ENCODE measurements around the gene NPM3. TPM values are rescaled to one million over a fixed set of nuclear protein-coding genes. Genes with fewer than 3 reads are reported as not detected.

NPM3 gene
- total RNA-seq, 2 donors from 2014 or later, result 43.7 to 47.4 TPM

- H3K27ac ChIP-seq, result no peak overlapping the region
- no peak for TF ChIP-seq POLR2AphosphoS5 (IDR thresholded peaks at IDR 0.05)
- TF ChIP-seq, protein P1, sequence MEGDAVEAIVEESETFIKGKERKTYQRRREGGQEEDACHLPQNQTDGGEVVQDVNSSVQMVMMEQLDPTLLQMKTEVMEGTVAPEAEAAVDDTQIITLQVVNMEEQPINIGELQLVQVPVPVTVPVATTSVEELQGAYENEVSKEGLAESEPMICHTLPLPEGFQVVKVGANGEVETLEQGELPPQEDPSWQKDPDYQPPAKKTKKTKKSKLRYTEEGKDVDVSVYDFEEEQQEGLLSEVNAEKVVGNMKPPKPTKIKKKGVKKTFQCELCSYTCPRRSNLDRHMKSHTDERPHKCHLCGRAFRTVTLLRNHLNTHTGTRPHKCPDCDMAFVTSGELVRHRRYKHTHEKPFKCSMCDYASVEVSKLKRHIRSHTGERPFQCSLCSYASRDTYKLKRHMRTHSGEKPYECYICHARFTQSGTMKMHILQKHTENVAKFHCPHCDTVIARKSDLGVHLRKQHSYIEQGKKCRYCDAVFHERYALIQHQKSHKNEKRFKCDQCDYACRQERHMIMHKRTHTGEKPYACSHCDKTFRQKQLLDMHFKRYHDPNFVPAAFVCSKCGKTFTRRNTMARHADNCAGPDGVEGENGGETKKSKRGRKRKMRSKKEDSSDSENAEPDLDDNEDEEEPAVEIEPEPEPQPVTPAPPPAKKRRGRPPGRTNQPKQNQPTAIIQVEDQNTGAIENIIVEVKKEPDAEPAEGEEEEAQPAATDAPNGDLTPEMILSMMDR (IDR thresholded peaks at IDR 0.05), result no peak
- no peak for TF ChIP-seq POLR2A (IDR thresholded peaks at IDR 0.05)
- peaks cover 2% of the 10 kb centered on the region for H3K27me3 ChIP-seq (replicated peaks; ENCODE audit: insufficient read depth)
- 87% methylated on average over 6 of the region's 6 CpGs for WGBS
- H3K9me3 ChIP-seq, result no peaks in the 10 kb centered on the region
- no peak for DNase-seq (ENCODE audit: low spot score)
- H3K4me3 ChIP-seq, result no peak overlapping the region
- intact Hi-C loops (cut with DNase I), result no loop called here
- H3K36me3 ChIP-seq, result no peaks in the 10 kb centered on the region
- no peaks in the 10 kb centered on the region for H3K4me1 ChIP-seq (replicated peaks)
Observed at GRCh38 chr10:101766306-101766705, 16.9 kb downstream of the NPM3 start.

GRCh38 chr10:101763141-101763846 lies 20.0 kb downstream of the NPM3 start:
- no peaks in the 10 kb centered on the region for H3K9me3 ChIP-seq
- no peak overlapping the region for H3K4me3 ChIP-seq
- TF ChIP-seq, protein P1 (IDR thresholded peaks at IDR 0.05), result no peak
- no peak for TF ChIP-seq POLR2AphosphoS5 (IDR thresholded peaks at IDR 0.05)
- TF ChIP-seq POLR2A (IDR thresholded peaks at IDR 0.05), result no peak
- 86% methylated on average over 10 of the region's 10 CpGs for WGBS
- no peak for DNase-seq (ENCODE audit: low spot score)
- intact Hi-C loops (cut with DNase I), result no loop called here
- no peak overlapping the region for H3K27ac ChIP-seq
- H3K27me3 ChIP-seq (replicated peaks; ENCODE audit: insufficient read depth), result no peaks in the 10 kb centered on the region
- H3K4me1 ChIP-seq (replicated peaks), result no peaks in the 10 kb centered on the region
- no peaks in the 10 kb centered on the region for H3K36me3 ChIP-seq

GRCh38 chr10:101762736-101763135 lies 20.5 kb downstream of the NPM3 start:
- intact Hi-C loops (cut with DNase I), result no loop called here
- no peak overlapping the region for H3K27ac ChIP-seq
- TF ChIP-seq, protein P1 (IDR thresholded peaks at IDR 0.05), result no peak
- TF ChIP-seq POLR2A (IDR thresholded peaks at IDR 0.05) (no peak), POLR2AphosphoS5 (IDR thresholded peaks at IDR 0.05) (no peak)
- H3K4me3 ChIP-seq, result no peak overlapping the region
- 96% methylated on average over 5 of the region's 5 CpGs for WGBS
- H3K4me1 ChIP-seq (replicated peaks), result no peaks in the 10 kb centered on the region
- H3K9me3 ChIP-seq, result no peaks in the 10 kb centered on the region
- no peak for DNase-seq (ENCODE audit: low spot score)
- H3K36me3 ChIP-seq, result no peaks in the 10 kb centered on the region
- no peaks in the 10 kb centered on the region for H3K27me3 ChIP-seq (replicated peaks; ENCODE audit: insufficient read depth)

DNA sequence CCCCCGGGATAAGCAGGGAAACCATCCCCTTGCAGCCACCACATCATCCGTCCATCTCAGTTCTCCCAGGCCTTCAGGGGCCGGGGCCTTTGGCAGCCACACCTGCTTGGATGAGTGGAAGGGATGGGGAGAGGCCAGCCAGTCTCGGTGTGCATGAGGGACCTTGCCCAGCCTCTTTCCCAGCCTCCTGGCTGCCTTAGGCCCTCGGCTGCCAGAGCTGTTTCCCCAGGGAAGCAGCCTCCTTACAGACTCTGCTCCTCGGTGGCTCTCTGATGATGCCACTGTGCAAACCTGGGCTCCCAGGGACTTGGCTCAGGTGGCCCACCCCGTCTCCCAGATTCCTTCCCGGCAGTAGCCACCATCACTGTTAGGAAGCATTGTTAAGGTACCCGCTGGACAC lies 22.0 kb downstream of the NPM3 start:
- Histone ChIP-seq H3K4me1 (replicated peaks) (no peaks in the 10 kb centered on the region), H3K4me3 (no peak overlapping the region), H3K36me3 (no peaks in the 10 kb centered on the region), H3K9me3 (no peaks in the 10 kb centered on the region), H3K27me3 (replicated peaks; ENCODE audit: insufficient read depth) (no peaks in the 10 kb centered on the region), H3K27ac (no peak overlapping the region)
- 87% methylated on average over 9 of the region's 9 CpGs for WGBS
- TF ChIP-seq POLR2A (IDR thresholded peaks at IDR 0.05) (no peak), POLR2AphosphoS5 (IDR thresholded peaks at IDR 0.05) (no peak)
- TF ChIP-seq, protein P1 (IDR thresholded peaks at IDR 0.05), result no peak
- intact Hi-C loops (cut with DNase I), result no loop called here
- DNase-seq (ENCODE audit: low spot score), result no peak

GRCh38 chr10:101760510-101760909 lies 22.7 kb downstream of the NPM3 start:
- Histone ChIP-seq H3K27me3 (replicated peaks; ENCODE audit: insufficient read depth) (no peaks in the 10 kb centered on the region), H3K4me1 (replicated peaks) (no peaks in the 10 kb centered on the region), H3K36me3 (no peaks in the 10 kb centered on the region), H3K9me3 (no peaks in the 10 kb centered on the region), H3K4me3 (no peak overlapping the region), H3K27ac (no peak overlapping the region)
- intact Hi-C loops (cut with DNase I), result no loop called here
- DNase-seq (ENCODE audit: low spot score), result no peak
- TF ChIP-seq, protein P1 (IDR thresholded peaks at IDR 0.05), result no peak
- TF ChIP-seq POLR2AphosphoS5 (IDR thresholded peaks at IDR 0.05) (no peak), POLR2A (IDR thresholded peaks at IDR 0.05) (no peak)
- 81% methylated on average over 3 of the region's 3 CpGs for WGBS
